OCI-M2 (cell line): ENCODE measurements around the gene GSTA3.
"Not testable (repeated sequence)": the region's sequence is repeated elsewhere in the genome, so short reads cannot be mapped to it uniquely, and the experiment has no call there.

Experiments used
- DNase-seq: peaks from one replicate; lab custom pipeline; 2025; ENCODE audit not compliant: unreplicated experiment; lab: John Stamatoyannopoulos, UW

Gene GSTA3

GRCh38 chr6:52868240-52868639 is 41.3 kb downstream of the GSTA3 start:
- no peak for DNase-seq

- not testable (repeated sequence) for DNase-seq
Observed at GRCh38 chr6:52861151-52861550, 48.3 kb downstream of the GSTA3 start.

- no peak for DNase-seq
Observed at GRCh38 chr6:52858416-52858815, 51.1 kb downstream of the GSTA3 start.

GRCh38 chr6:52856137-52856536 is 53.4 kb downstream of the GSTA3 start:
- not testable (repeated sequence) for DNase-seq

- DNase-seq: no peak
Observed at GRCh38 chr6:52849137-52849536, 60.4 kb downstream of the GSTA3 start.
